Neural cell (in vitro differentiated cells): Measurements from ENCODE around the gene FIGNL1. TPM values are rescaled to one million over a fixed set of nuclear protein-coding genes. Genes with fewer than 3 reads are reported as not detected.
"Not testable (repeated sequence)": the region's sequence is repeated elsewhere in the genome, so short reads cannot be mapped to it uniquely, and the experiment has no call there.

Experiments
- H2AFZ ChIP-seq: fragments of 200-600, 300-800 bp; sonication (generic), shearing (Covaris generic); 2 replicates; pipeline ENCODE4 v1.6.0; 2014; ENCODE audit warnings: low read depth, mild to moderate bottlenecking, antibody characterized with exemption, low read length, moderate library complexity
- H3F3A ChIP-seq: fragments of 200-600 bp; shearing (Covaris generic); 2 replicates; pipeline ENCODE4 v1.6.1; 2016; ENCODE audit warnings: mild to moderate bottlenecking, moderate library complexity, mixed read lengths, antibody characterized with exemption, low read length; ENCODE audit not compliant: insufficient read depth, poor library complexity, severe bottlenecking
- H3K27ac ChIP-seq: fragments of 200-600, 300-800 bp; sonication (generic), shearing (Covaris generic); 2 replicates; pipeline ENCODE4 v1.5.1; 2014; ENCODE audit warnings: mild to moderate bottlenecking, low read length, moderate library complexity
- H3K27me3 ChIP-seq: fragments of 300-800, 200-600 bp; sonication (generic), shearing (Covaris generic); 2 replicates; pipeline ENCODE4 v1.6.0; 2014; ENCODE audit warnings: mild to moderate bottlenecking, low read depth, low read length, moderate library complexity; ENCODE audit not compliant: insufficient read depth
- H3K36me3 ChIP-seq: fragments of 300-800, 200-600 bp; sonication (generic), shearing (Covaris generic); 2 replicates; pipeline ENCODE4 v1.5.1; 2014; ENCODE audit warnings: mild to moderate bottlenecking, antibody characterized with exemption, low read length, moderate library complexity; ENCODE audit not compliant: insufficient read depth
- H3K4me2 ChIP-seq: fragments of 300-800, 200-600 bp; sonication (generic), shearing (Covaris generic); 2 replicates; pipeline ENCODE4 v1.6.0; 2014; ENCODE audit warnings: mild to moderate bottlenecking, low read length
- H3K4me3 ChIP-seq: fragments of 300-800, 200-600 bp; sonication (generic), shearing (Covaris generic); 2 replicates; pipeline ENCODE4 v1.5.1; 2014; ENCODE audit warnings: mild to moderate bottlenecking, low read length, moderate library complexity
- H3K79me2 ChIP-seq: fragments of 200-600 bp; shearing (Covaris generic); replicated peaks from 2 replicates; pipeline ENCODE4 v1.6.0; 2014; ENCODE audit warnings: mild to moderate bottlenecking, low read length, moderate library complexity; ENCODE audit not compliant: insufficient read depth
- H3K9ac ChIP-seq: fragments of 300-800, 200-600 bp; sonication (generic), shearing (Covaris generic); 2 replicates; pipeline ENCODE4 v1.6.1; 2016; ENCODE audit warnings: mild to moderate bottlenecking, low read length, mixed read lengths
- H3K9me2 ChIP-seq: fragments of 200-600 bp; shearing (Covaris generic); 2 replicates; pipeline ENCODE4 v1.6.1; 2016; ENCODE audit warnings: mild to moderate bottlenecking, low read length, mixed read lengths; ENCODE audit not compliant: insufficient read depth
- H3K9me3 ChIP-seq: fragments of 200-600, 300-800 bp; sonication (generic), shearing (Covaris generic); 2 replicates; pipeline ENCODE4 v1.6.1; 2016; ENCODE audit warnings: mild to moderate bottlenecking, mixed run types, low read length, moderate library complexity, mixed read lengths
- H4K20me1 ChIP-seq: fragments of 200-600 bp; shearing (Covaris generic); 2 replicates; pipeline ENCODE4 v1.6.1; 2016; ENCODE audit warnings: mild to moderate bottlenecking, mixed run types; ENCODE audit not compliant: insufficient read depth
- CTCF ChIP-seq: fragments of 450-650 bp; IDR thresholded peaks from 2 replicates; pipeline ENCODE4 v1.5.1; 2014; ENCODE audit warnings: antibody characterized with exemption, mild to moderate bottlenecking, moderate library complexity; ENCODE audit not compliant: poor library complexity, severe bottlenecking
- EP300 ChIP-seq: fragments of 450-650 bp; conservative IDR thresholded peaks from 2 replicates; pipeline ENCODE4 v1.6.1; 2014; ENCODE audit warnings: antibody characterized with exemption, mild to moderate bottlenecking, moderate library complexity; ENCODE audit not compliant: poor library complexity, severe bottlenecking
- EZH2 ChIP-seq: fragments of 200-600, 300-800 bp; shearing (Covaris generic), sonication (generic); IDR thresholded peaks from 2 replicates; pipeline ENCODE4 v1.6.1; 2014; ENCODE audit warnings: antibody characterized with exemption, low read length, borderline replicate concordance, mild to moderate bottlenecking; ENCODE audit not compliant: insufficient read depth, poor library complexity, severe bottlenecking
- MXI1 ChIP-seq: fragments of 450-650 bp; conservative IDR thresholded peaks from 2 replicates; pipeline ENCODE4 v1.6.1; 2014; ENCODE audit warnings: antibody characterized with exemption, mild to moderate bottlenecking; ENCODE audit not compliant: poor library complexity, severe bottlenecking
- POLR2AphosphoS5 ChIP-seq: IDR thresholded peaks from 2 replicates; pipeline ENCODE4 v1.6.1; 2012
- RAD21 ChIP-seq: fragments of 450-650 bp; conservative IDR thresholded peaks from 2 replicates; pipeline ENCODE4 v1.6.1; 2014; ENCODE audit warnings: antibody characterized with exemption, mild to moderate bottlenecking, moderate library complexity
- REST ChIP-seq: IDR thresholded peaks from 2 replicates; pipeline ENCODE4 v1.6.1; 2012; ENCODE audit warnings: borderline replicate concordance
- SMC3 ChIP-seq: fragments of 450-650 bp; conservative IDR thresholded peaks from 2 replicates; pipeline ENCODE4 v1.6.1; 2014; ENCODE audit warnings: antibody characterized with exemption, mild to moderate bottlenecking, moderate library complexity; ENCODE audit not compliant: poor library complexity
- TAF1 ChIP-seq: IDR thresholded peaks from 2 replicates; pipeline ENCODE4 v1.6.1; 2012; ENCODE audit warnings: low read depth
- polyA plus RNA-seq: library from polyadenylated mRNA; depleted of rRNA; stranded (reverse); fragments of >200 nt; gene quantifications from 2 replicates; pipeline ENCODE4 v1.2.3, GENCODE V29; 2014

FIGNL1 gene
- polyA plus RNA-seq, 1 donor from 2014 or later, result 32.8 TPM

DNA sequence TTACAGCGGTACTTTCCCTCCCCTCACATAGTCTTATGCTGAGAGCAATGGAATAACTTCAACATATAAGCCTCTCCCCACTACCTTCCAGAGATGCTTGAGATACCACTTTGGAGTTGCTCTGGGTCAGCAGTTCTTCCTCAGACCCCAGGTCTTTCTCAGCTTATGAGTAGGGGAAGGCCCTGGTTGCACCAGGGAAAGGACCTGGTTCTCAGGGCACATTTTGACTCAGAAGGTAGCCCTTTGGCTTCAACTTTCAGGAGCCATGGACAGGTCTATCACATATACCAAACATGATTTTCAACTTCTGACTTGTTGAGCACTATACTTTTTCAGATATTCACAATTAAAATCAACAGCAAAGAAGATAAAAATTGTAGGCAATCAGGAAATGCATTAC is 11.5 kb upstream of the FIGNL1 start:
- Histone ChIP-seq H2AFZ (no peak overlapping the region), H3K9ac (no peak overlapping the region), H3K4me2 (no peak overlapping the region), H3K9me2 (no peaks in the 10 kb centered on the region), H4K20me1 (no peaks in the 10 kb centered on the region), H3K9me3 (no peaks in the 10 kb centered on the region), H3K79me2 (no peaks in the 10 kb centered on the region), H3F3A (no peaks in the 10 kb centered on the region), H3K27ac (no peak overlapping the region), H3K36me3 (no peaks in the 10 kb centered on the region), H3K27me3 (no peaks in the 10 kb centered on the region), H3K4me3 (no peak overlapping the region)
- no peak for TF ChIP-seq TAF1
- no peak for TF ChIP-seq POLR2AphosphoS5
- TF ChIP-seq REST, result no peak
- TF ChIP-seq EP300, result no peak
- TF ChIP-seq MXI1, result no peak
- no peak for TF ChIP-seq EZH2
- no peak for TF ChIP-seq SMC3
- TF ChIP-seq CTCF, result no peak
- no peak for TF ChIP-seq RAD21

GRCh38 chr7:50459183-50459582 is 9.0 kb upstream of the FIGNL1 start:
- H3F3A ChIP-seq, H3K9me3 ChIP-seq, H2AFZ ChIP-seq, H3K4me2 ChIP-seq, H3K79me2 ChIP-seq, H3K27me3 ChIP-seq, H3K27ac ChIP-seq, H4K20me1 ChIP-seq, H3K4me3 ChIP-seq, H3K9ac ChIP-seq, H3K9me2 ChIP-seq, H3K36me3 ChIP-seq: not testable (repeated sequence)

GRCh38 chr7:50458651-50459050 is 8.5 kb upstream of the FIGNL1 start:
- not testable (repeated sequence) for H3K36me3 ChIP-seq, H3K27ac ChIP-seq, H3K9ac ChIP-seq

More at GRCh38 chr7:50458651-50459050, 8.5 kb upstream of the FIGNL1 start:
- H3K9me3 ChIP-seq, H3K4me3 ChIP-seq, H3K79me2 ChIP-seq, H3K9me2 ChIP-seq, H3K4me2 ChIP-seq, H4K20me1 ChIP-seq, H3F3A ChIP-seq, H3K27me3 ChIP-seq, H2AFZ ChIP-seq: not testable (repeated sequence)
